Astrocyte (in vitro differentiated cells and primary cell): ENCODE results near the gene FLCN. TPM values are rescaled to one million over a fixed set of nuclear protein-coding genes. Genes with fewer than 3 reads are reported as not detected.

Experiments
- DNase-seq: peaks from one replicate; pipeline ENCODE4 v3.0.0-alpha.2; 2010; ENCODE audit warnings: low read depth
- FAIRE-seq: peaks from 2 replicates; lab custom pipeline; 2011; peaks lifted over from hg19 to GRCh38; lab: Jason Lieb, UNC
- H2AFZ ChIP-seq: 2 replicates; pipeline ENCODE4 v1.6.0; 2012; ENCODE audit warnings: low read depth, low read length, inconsistent platforms
- H3K27ac ChIP-seq: 2 replicates; pipeline ENCODE4 v1.5.1; 2011; ENCODE audit warnings: low read depth, low read length, inconsistent platforms
- H3K27me3 ChIP-seq: 2 replicates; pipeline ENCODE4 v1.6.0; 2011; ENCODE audit warnings: low read length, inconsistent platforms; ENCODE audit not compliant: insufficient read depth
- H3K36me3 ChIP-seq: 2 replicates; pipeline ENCODE4 v1.5.1; 2011; ENCODE audit warnings: low read length, inconsistent platforms; ENCODE audit not compliant: insufficient read depth
- H3K4me1 ChIP-seq: 2 replicates; pipeline ENCODE4 v1.5.1; 2011; ENCODE audit warnings: low read length, inconsistent platforms; ENCODE audit not compliant: insufficient read depth
- H3K4me2 ChIP-seq: 2 replicates; pipeline ENCODE4 v1.6.0; 2012; ENCODE audit warnings: low read length, inconsistent platforms
- H3K4me3 ChIP-seq: 2 replicates; pipeline ENCODE4 v1.5.1; 2011; ENCODE audit warnings: low read depth, mild to moderate bottlenecking, low read length, inconsistent platforms; ENCODE audit not compliant: insufficient read depth
- H3K79me2 ChIP-seq: 2 replicates; pipeline ENCODE4 v1.6.0; 2012; ENCODE audit warnings: mild to moderate bottlenecking, low read length, inconsistent platforms; ENCODE audit not compliant: insufficient read depth
- H3K9ac ChIP-seq: 2 replicates; pipeline ENCODE4 v1.6.0; 2012; ENCODE audit warnings: mild to moderate bottlenecking, low read length, inconsistent platforms
- H3K9me3 ChIP-seq: 2 replicates; pipeline ENCODE4 v1.5.1; 2012; ENCODE audit warnings: low read depth, mild to moderate bottlenecking, low read length, inconsistent platforms; ENCODE audit not compliant: insufficient read depth
- H4K20me1 ChIP-seq: 2 replicates; pipeline ENCODE4 v1.6.0; 2012; ENCODE audit warnings: low read length, inconsistent platforms; ENCODE audit not compliant: insufficient read depth
- H3K27ac Mint-ChIP-seq: one replicate; pipeline ENCODE4 v1.8.0; 2021; ENCODE audit warnings: mild to moderate bottlenecking, mixed read lengths; ENCODE audit not compliant: unreplicated experiment
- H3K27me3 Mint-ChIP-seq: one replicate; pipeline ENCODE4 v1.8.0; 2021; ENCODE audit warnings: low read depth, mixed read lengths; ENCODE audit not compliant: unreplicated experiment
- H3K36me3 Mint-ChIP-seq: one replicate; pipeline ENCODE4 v1.8.0; 2021; ENCODE audit warnings: low read depth, mixed read lengths; ENCODE audit not compliant: unreplicated experiment
- H3K4me1 Mint-ChIP-seq: one replicate; pipeline ENCODE4 v1.8.0; 2021; ENCODE audit warnings: low read depth, mixed read lengths; ENCODE audit not compliant: unreplicated experiment
- H3K4me3 Mint-ChIP-seq: one replicate; pipeline ENCODE4 v1.8.0; 2021; ENCODE audit warnings: mild to moderate bottlenecking, moderate library complexity, mixed read lengths; ENCODE audit not compliant: unreplicated experiment
- H3K9me3 Mint-ChIP-seq: one replicate; pipeline ENCODE4 v1.8.0; 2021; ENCODE audit warnings: mild to moderate bottlenecking, mixed read lengths; ENCODE audit not compliant: unreplicated experiment
- EZH2 ChIP-seq: IDR thresholded peaks from 2 replicates; pipeline ENCODE4 v1.6.1; 2012; ENCODE audit warnings: mild to moderate bottlenecking, low read length, inconsistent platforms; ENCODE audit not compliant: insufficient read depth
- total RNA-seq: library from RNA; stranded (reverse); gene quantifications from 2 replicates; pipeline ENCODE4 v1.2.1, GENCODE V29; 2021
- TF ChIP-seq, protein P1 (sequence below): IDR thresholded peaks from 2 replicates; pipeline ENCODE4 v1.5.1; 2011; ENCODE audit warnings: low read depth, mild to moderate bottlenecking, inconsistent platforms, low read length, moderate library complexity; ENCODE audit not compliant: insufficient read depth

FLCN gene
- total RNA-seq, 1 donor from 2014 or later: 40.0 TPM

DNA sequence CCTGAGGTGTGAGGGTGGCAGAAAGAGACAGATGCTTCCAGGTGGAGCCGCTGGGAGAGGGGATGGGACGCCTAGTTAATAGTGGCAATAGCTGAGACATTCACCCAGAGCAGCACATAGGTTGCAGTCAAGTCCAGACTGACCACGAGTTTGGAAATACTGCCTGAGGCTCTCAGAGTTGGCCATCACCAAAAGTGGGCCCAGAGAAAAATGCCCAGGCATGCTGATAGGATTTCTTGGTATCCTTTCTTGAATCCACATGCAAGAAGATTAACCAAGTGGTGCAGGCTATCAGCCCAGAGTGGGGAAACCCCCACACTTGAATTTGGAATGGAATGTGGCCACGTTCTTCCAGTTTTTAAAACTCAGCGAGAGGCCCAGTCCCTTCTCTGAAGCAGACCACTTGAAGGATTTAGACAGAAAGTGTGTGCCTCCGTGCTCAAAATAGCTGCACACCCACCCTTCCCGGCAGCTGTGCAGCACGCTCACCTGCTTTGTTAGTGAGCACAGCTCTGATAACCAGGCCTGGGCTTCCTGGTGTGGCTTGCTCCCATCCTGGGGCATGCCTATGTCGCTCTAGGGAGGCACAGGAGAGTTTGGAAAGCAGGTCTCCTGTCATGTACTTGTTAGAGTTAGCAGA is 66.5 kb downstream of the FLCN start:
- Mint-ChIP-seq H3K27me3 (no peaks in the 10 kb centered on the region), H3K27ac (no peak overlapping the region), H3K36me3 (peaks cover 26% of the 10 kb centered on the region), H3K9me3 (no peaks in the 10 kb centered on the region), H3K4me3 (no peak overlapping the region), H3K4me1 (no peaks in the 10 kb centered on the region)
- Histone ChIP-seq H3K27ac (no peak overlapping the region), H2AFZ (no peak overlapping the region), H3K9ac (no peak overlapping the region), H3K9me3 (no peaks in the 10 kb centered on the region), H3K36me3 (peaks cover 48% of the 10 kb centered on the region), H3K79me2 (peaks cover 7% of the 10 kb centered on the region), H3K4me2 (no peak overlapping the region), H3K27me3 (no peaks in the 10 kb centered on the region), H3K4me3 (no peak overlapping the region), H4K20me1 (peaks cover 41% of the 10 kb centered on the region), H3K4me1 (no peaks in the 10 kb centered on the region)
- DNase-seq (peak; percentile 37), FAIRE-seq (no peak)
- TF ChIP-seq, protein P1, sequence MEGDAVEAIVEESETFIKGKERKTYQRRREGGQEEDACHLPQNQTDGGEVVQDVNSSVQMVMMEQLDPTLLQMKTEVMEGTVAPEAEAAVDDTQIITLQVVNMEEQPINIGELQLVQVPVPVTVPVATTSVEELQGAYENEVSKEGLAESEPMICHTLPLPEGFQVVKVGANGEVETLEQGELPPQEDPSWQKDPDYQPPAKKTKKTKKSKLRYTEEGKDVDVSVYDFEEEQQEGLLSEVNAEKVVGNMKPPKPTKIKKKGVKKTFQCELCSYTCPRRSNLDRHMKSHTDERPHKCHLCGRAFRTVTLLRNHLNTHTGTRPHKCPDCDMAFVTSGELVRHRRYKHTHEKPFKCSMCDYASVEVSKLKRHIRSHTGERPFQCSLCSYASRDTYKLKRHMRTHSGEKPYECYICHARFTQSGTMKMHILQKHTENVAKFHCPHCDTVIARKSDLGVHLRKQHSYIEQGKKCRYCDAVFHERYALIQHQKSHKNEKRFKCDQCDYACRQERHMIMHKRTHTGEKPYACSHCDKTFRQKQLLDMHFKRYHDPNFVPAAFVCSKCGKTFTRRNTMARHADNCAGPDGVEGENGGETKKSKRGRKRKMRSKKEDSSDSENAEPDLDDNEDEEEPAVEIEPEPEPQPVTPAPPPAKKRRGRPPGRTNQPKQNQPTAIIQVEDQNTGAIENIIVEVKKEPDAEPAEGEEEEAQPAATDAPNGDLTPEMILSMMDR: no peak
- TF ChIP-seq EZH2: no peak

DNA sequence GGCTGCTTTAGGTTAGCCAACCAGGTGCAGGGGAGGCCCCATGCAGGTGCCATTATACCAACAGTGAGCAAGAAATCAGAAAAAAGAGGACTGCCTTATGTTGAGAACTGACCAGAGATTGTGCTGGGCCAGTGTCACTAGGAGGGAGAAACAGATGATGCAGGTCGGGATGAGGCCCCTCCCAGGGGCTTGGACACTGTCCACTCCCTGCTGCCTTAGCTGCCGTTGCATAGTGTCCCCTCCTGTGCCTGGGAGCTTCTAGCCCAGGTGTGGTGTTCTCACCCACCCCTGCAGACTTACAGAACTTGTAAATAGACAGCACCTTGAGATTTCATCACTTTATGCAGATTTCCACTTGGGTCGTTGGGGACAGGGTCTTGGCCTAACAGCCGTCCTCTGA is 67.6 kb downstream of the FLCN start:
- TF ChIP-seq EZH2: no peak
- TF ChIP-seq, protein P1: no peak
- no peaks in the 10 kb centered on the region for H3K27me3 Mint-ChIP-seq
- no peaks in the 10 kb centered on the region for H3K4me1 Mint-ChIP-seq
- no peak for DNase-seq
- no peaks in the 10 kb centered on the region for H3K4me1 ChIP-seq
- no peak overlapping the region for H3K27ac Mint-ChIP-seq
- H3K9me3 Mint-ChIP-seq: no peaks in the 10 kb centered on the region
- H3K4me3 Mint-ChIP-seq: no peak overlapping the region
- H3K27ac ChIP-seq: no peak overlapping the region
- H3K36me3 Mint-ChIP-seq: peaks cover 28% of the 10 kb centered on the region
- H3K9ac ChIP-seq: no peak overlapping the region
- no peak overlapping the region for H3K4me2 ChIP-seq
- no peak overlapping the region for H3K4me3 ChIP-seq
- H3K9me3 ChIP-seq: no peaks in the 10 kb centered on the region
- no peak overlapping the region for H2AFZ ChIP-seq
- H4K20me1 ChIP-seq: peaks cover 51% of the 10 kb centered on the region
- H3K36me3 ChIP-seq: peaks cover 52% of the 10 kb centered on the region
- peaks cover 7% of the 10 kb centered on the region for H3K79me2 ChIP-seq
- FAIRE-seq: no peak
- H3K27me3 ChIP-seq: no peaks in the 10 kb centered on the region

DNA sequence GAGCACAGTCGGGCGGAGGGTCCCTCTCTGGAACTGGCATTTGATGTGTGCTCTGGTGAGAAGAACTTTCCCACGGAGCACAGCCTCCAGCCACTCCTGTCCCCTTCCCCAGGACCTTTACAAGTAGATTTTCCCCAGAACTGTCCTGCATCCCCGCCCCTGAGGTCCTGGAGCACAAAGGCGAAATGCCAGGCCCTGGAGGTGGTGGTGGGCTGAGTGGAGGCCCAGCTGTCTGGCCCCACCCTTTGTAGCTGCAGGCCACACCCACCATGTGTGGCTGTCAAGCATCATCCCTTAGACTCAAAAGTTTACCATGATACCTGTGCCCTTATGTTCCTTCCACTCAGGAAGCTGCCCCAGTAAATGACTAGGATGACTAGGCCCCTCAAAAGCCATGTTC is 68.6 kb downstream of the FLCN start:
- Mint-ChIP-seq H3K27me3 (no peaks in the 10 kb centered on the region), H3K27ac (peak overlapping the region; percentile 23), H3K4me1 (no peaks in the 10 kb centered on the region), H3K9me3 (no peaks in the 10 kb centered on the region), H3K36me3 (peaks cover 25% of the 10 kb centered on the region), H3K4me3 (no peak overlapping the region)
- Histone ChIP-seq H3K4me2 (no peak overlapping the region), H3K27ac (no peak overlapping the region), H3K9ac (no peak overlapping the region), H3K4me3 (no peak overlapping the region), H3K36me3 (peaks cover 47% of the 10 kb centered on the region), H4K20me1 (peaks cover 51% of the 10 kb centered on the region), H3K9me3 (no peaks in the 10 kb centered on the region), H3K4me1 (no peaks in the 10 kb centered on the region), H2AFZ (no peak overlapping the region), H3K27me3 (no peaks in the 10 kb centered on the region), H3K79me2 (peaks cover 7% of the 10 kb centered on the region)
- no peak for FAIRE-seq
- TF ChIP-seq, protein P1: no peak
- TF ChIP-seq EZH2: no peak
- DNase-seq: no peak
